Testis (tissue), 2 donors: Measurements from ENCODE around the gene CFL1.

Source experiments
- CTCF ChIP-seq, 3 experiments: fragments of 450-650 bp in 2 of 3; fragments of 200-600 bp in 1 of 3; sonication (generic) in 1 of 3; IDR thresholded peaks; one replicate each; pipeline ENCODE4 v1.5.1; 2016 to 2019; ENCODE audit warnings: antibody characterized with exemption in 3 of 3, mild to moderate bottlenecking in 2 of 3, moderate library complexity in 1 of 3
- POLR2A ChIP-seq: fragments of 450-650 bp; IDR thresholded peaks from one replicate; pipeline ENCODE4 v1.6.1; 2017; ENCODE audit warnings: antibody characterized with exemption, mild to moderate bottlenecking, moderate library complexity

GRCh38 chr11:65883058-65883761 lies 25.2 kb upstream of the CFL1 start:
- TF ChIP-seq CTCF (IDR thresholded peaks at IDR 0.05), result no peak
- no peak for TF ChIP-seq POLR2A
